HL-60 (cell line): ENCODE measurements around the gene PPP1R1B.

Experiments used
- DNase-seq, 2 experiments: peaks; one replicate each; pipeline ENCODE4 v3.0.0-alpha.2; 2010 to 2020; ENCODE audit warnings: low read depth in 1 of 2, low spot score in 1 of 2
- H3K27ac ChIP-seq: fragments of 250-450 bp; sonication (Bioruptor Pico); replicated peaks from 2 replicates; pipeline ENCODE4 v1.5.1; 2020; ENCODE audit warnings: mild to moderate bottlenecking, moderate library complexity
- H3K27me3 ChIP-seq: fragments of 250-450 bp; sonication (Bioruptor Pico); 2 replicates; pipeline ENCODE4 v1.5.1; 2021; ENCODE audit warnings: mild to moderate bottlenecking, moderate library complexity; ENCODE audit not compliant: insufficient read depth, poor library complexity, severe bottlenecking
- H3K4me3 ChIP-seq: replicated peaks from 2 replicates; pipeline ENCODE4 v1.5.1; 2011; ENCODE audit warnings: mild to moderate bottlenecking, control low read depth, low read length; ENCODE audit not compliant: insufficient read depth
- GABPA ChIP-seq: IDR thresholded peaks from 2 replicates; pipeline ENCODE4 v1.6.1; 2012; ENCODE audit warnings: low read depth
- POLR2AphosphoS5 ChIP-seq: IDR thresholded peaks from 2 replicates; pipeline ENCODE4 v1.6.1; 2012; ENCODE audit warnings: low read depth
- SPI1 ChIP-seq: IDR thresholded peaks from 2 replicates; pipeline ENCODE4 v1.6.1; 2012; ENCODE audit warnings: low read depth, mild to moderate bottlenecking, borderline replicate concordance
- TF ChIP-seq, protein P1 (sequence below): IDR thresholded peaks from one replicate; pipeline ENCODE4 v1.5.1; 2011; ENCODE audit warnings: low read length, control low read depth, inconsistent platforms; ENCODE audit not compliant: insufficient read depth
- TF ChIP-seq, protein P2 (sequence below): IDR thresholded peaks from 2 replicates; pipeline ENCODE4 v1.6.1; 2012; ENCODE audit warnings: low read depth; ENCODE audit not compliant: insufficient replicate concordance

PPP1R1B gene

GRCh38 chr17:39679521-39680192, 52.9 kb downstream of the PPP1R1B start:
- H3K27ac ChIP-seq, result no peak overlapping the region
- no peak for TF ChIP-seq POLR2AphosphoS5
- TF ChIP-seq, protein P1, sequence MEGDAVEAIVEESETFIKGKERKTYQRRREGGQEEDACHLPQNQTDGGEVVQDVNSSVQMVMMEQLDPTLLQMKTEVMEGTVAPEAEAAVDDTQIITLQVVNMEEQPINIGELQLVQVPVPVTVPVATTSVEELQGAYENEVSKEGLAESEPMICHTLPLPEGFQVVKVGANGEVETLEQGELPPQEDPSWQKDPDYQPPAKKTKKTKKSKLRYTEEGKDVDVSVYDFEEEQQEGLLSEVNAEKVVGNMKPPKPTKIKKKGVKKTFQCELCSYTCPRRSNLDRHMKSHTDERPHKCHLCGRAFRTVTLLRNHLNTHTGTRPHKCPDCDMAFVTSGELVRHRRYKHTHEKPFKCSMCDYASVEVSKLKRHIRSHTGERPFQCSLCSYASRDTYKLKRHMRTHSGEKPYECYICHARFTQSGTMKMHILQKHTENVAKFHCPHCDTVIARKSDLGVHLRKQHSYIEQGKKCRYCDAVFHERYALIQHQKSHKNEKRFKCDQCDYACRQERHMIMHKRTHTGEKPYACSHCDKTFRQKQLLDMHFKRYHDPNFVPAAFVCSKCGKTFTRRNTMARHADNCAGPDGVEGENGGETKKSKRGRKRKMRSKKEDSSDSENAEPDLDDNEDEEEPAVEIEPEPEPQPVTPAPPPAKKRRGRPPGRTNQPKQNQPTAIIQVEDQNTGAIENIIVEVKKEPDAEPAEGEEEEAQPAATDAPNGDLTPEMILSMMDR, result no peak
- TF ChIP-seq, protein P2, sequence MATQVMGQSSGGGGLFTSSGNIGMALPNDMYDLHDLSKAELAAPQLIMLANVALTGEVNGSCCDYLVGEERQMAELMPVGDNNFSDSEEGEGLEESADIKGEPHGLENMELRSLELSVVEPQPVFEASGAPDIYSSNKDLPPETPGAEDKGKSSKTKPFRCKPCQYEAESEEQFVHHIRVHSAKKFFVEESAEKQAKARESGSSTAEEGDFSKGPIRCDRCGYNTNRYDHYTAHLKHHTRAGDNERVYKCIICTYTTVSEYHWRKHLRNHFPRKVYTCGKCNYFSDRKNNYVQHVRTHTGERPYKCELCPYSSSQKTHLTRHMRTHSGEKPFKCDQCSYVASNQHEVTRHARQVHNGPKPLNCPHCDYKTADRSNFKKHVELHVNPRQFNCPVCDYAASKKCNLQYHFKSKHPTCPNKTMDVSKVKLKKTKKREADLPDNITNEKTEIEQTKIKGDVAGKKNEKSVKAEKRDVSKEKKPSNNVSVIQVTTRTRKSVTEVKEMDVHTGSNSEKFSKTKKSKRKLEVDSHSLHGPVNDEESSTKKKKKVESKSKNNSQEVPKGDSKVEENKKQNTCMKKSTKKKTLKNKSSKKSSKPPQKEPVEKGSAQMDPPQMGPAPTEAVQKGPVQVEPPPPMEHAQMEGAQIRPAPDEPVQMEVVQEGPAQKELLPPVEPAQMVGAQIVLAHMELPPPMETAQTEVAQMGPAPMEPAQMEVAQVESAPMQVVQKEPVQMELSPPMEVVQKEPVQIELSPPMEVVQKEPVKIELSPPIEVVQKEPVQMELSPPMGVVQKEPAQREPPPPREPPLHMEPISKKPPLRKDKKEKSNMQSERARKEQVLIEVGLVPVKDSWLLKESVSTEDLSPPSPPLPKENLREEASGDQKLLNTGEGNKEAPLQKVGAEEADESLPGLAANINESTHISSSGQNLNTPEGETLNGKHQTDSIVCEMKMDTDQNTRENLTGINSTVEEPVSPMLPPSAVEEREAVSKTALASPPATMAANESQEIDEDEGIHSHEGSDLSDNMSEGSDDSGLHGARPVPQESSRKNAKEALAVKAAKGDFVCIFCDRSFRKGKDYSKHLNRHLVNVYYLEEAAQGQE, result no peak
- TF ChIP-seq SPI1, result no peak
- TF ChIP-seq GABPA, result no peak
- H3K4me3 ChIP-seq, result no peak overlapping the region

GRCh38 chr17:39683295-39683939, 56.7 kb downstream of the PPP1R1B start:
- Histone ChIP-seq H3K27me3 (no peaks in the 10 kb centered on the region), H3K4me3 (no peak overlapping the region), H3K27ac (no peak overlapping the region)
- TF ChIP-seq SPI1 (no peak), POLR2AphosphoS5 (no peak), GABPA (no peak)
- TF ChIP-seq, protein P2, result no peak
- TF ChIP-seq, protein P1, result no peak
- no peak for DNase-seq

More at GRCh38 chr17:39679521-39680192, 52.9 kb downstream of the PPP1R1B start:
- no peak for DNase-seq
- H3K27me3 ChIP-seq, result no peaks in the 10 kb centered on the region

DNA sequence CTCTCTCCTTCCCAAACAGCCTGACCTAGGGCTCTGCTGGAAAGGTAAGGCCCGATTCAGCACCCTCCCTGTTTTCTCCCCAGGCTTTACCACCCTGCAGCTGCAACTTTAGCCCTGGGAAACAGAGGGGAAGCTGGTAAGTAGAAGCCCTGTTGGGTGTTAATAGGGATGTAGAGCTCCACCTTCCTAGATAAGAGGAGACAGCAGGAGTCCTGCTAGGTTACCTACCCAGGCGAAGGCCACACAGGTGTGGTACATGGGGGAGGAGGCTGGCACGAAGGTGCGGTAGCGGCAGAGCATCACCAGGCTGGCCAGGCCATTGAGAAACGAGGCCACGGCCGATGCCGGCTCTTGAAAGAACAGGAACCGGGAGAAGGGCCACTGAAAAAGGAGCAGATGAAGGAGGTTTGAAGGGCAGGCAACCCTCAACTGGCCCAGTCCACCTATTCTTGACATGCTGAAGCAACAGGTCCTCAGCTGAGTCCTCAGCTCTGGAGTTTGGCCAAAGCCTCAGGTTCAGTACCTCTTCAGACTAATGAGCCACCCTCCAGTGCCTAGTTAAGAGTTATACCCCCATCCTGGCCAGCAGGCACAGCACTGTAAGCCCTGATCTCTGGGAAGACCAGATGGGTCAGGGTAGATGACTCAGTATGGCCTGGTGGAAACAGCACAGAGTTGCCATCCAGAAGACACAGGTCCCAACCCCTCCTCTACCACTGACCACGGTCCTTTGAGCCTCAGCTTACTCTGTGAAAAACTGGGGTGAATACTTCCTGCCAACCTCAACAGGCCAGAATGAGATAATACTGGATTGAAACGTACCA, 57.8 kb downstream of the PPP1R1B start:
- Histone ChIP-seq H3K27ac (no peak overlapping the region), H3K4me3 (no peak overlapping the region), H3K27me3 (no peaks in the 10 kb centered on the region)
- TF ChIP-seq POLR2AphosphoS5, result no peak
- TF ChIP-seq, protein P1, result no peak
- no peak for TF ChIP-seq GABPA
- TF ChIP-seq, protein P2, result no peak
- no peak for TF ChIP-seq SPI1
- DNase-seq, result no peak
